Kidney (tissue), 14 donors: ENCODE data around the gene SOCS3. TPM values are rescaled to one million over a fixed set of nuclear protein-coding genes. Genes with fewer than 3 reads are reported as not detected.

Experiments
- DNase-seq, 5 donors: peaks; one replicate each; pipeline ENCODE4 v3.0.0-alpha.2; 2013 to 2020
- FAIRE-seq: peaks from 2 replicates; lab custom pipeline; 2012; peaks lifted over from hg19 to GRCh38; lab: Jason Lieb, UNC
- H3K27ac ChIP-seq, 2 donors: one replicate each; pipeline ENCODE4 v1.7.0; 2013; ENCODE audit warnings: low read depth in 2 of 2, low read length in 2 of 2, inconsistent platforms in 1 of 2
- H3K27me3 ChIP-seq: one replicate; pipeline ENCODE4 v1.7.1; 2013; ENCODE audit warnings: low read length, inconsistent platforms; ENCODE audit not compliant: control insufficient read depth, insufficient read depth
- H3K36me3 ChIP-seq, 3 donors: one replicate each; pipeline versions ENCODE4 v1.7.0 to v1.7.1; 2013; ENCODE audit warnings: low read length in 3 of 3, control low read depth in 1 of 3, inconsistent platforms in 1 of 3; ENCODE audit not compliant: insufficient read depth in 3 of 3, control insufficient read depth in 2 of 3
- H3K4me1 ChIP-seq, 3 donors: one replicate each; pipeline versions ENCODE4 v1.7.0 to v1.7.1; 2013; ENCODE audit warnings: low read length in 3 of 3, inconsistent platforms in 1 of 3, low read depth in 1 of 3; ENCODE audit not compliant: control insufficient read depth in 2 of 3, insufficient read depth in 2 of 3
- H3K4me3 ChIP-seq, 3 donors: one replicate each; pipeline versions ENCODE4 v1.7.0 to v1.8.1; 2013; ENCODE audit warnings: low read length in 3 of 3, control low read depth in 1 of 3, inconsistent platforms in 1 of 3
- H3K9ac ChIP-seq, 3 donors: one replicate each; pipeline versions ENCODE4 v1.7.0 to v1.7.1; 2013; ENCODE audit warnings: low read length in 3 of 3, control low read depth in 1 of 3, inconsistent platforms in 1 of 3
- H3K9me3 ChIP-seq, 3 donors: one replicate each; pipeline versions ENCODE4 v1.7.0 to v1.7.1; 2013; ENCODE audit warnings: low read length in 3 of 3, control low read depth in 1 of 3, inconsistent platforms in 1 of 3; ENCODE audit not compliant: control insufficient read depth in 2 of 3, insufficient read depth in 1 of 3
- intact Hi-C: fragments of 100-400 bp; cut with DNase I; formaldehyde crosslinking; loops from one replicate; pipeline ENCODE4 v1.11.1; 2022
- polyA plus RNA-seq: library from polyadenylated mRNA; stranded (reverse); fragments of 350-450 nt; fragmentation: Illumina TruSeq; extraction: RNeasy Lipid Tissue Mini Kit (QIAGEN cat#74804); gene quantifications from one replicate; pipeline ENCODE4 v1.2.3, GENCODE V29; 2014; ENCODE audit warnings: low read depth, low replicate concordance; ENCODE audit not compliant: insufficient read depth
- total RNA-seq: library from RNA; stranded (reverse); fragmentation: NEBNext Ultra II Directional; extraction: Animal tissue kit (Norgen Biotek cat#: 25700); gene quantifications from one replicate; pipeline ENCODE4 v1.2.1, GENCODE V29; 2021
- TF ChIP-seq, protein P1 (sequence below): IDR thresholded peaks from 3 replicates; pipeline ENCODE4 v1.5.1; 2012; ENCODE audit warnings: mild to moderate bottlenecking, moderate library complexity, borderline replicate concordance; ENCODE audit not compliant: insufficient read depth; ENCODE audit errors: extremely low read depth
- donor health status: control.
- donor health status: control.
- donor health status: control.
- donor health status: control.
- donor health status: control.
- donor health status: DM: yes; HTN: yes; CAD: no.
- donor health status: Normal renal cell carcinoma (clear cell type).

The SOCS3 gene
- total and polyA plus RNA-seq, 2 donors from 2014 or later, result 31.2 to 110 TPM

DNA sequence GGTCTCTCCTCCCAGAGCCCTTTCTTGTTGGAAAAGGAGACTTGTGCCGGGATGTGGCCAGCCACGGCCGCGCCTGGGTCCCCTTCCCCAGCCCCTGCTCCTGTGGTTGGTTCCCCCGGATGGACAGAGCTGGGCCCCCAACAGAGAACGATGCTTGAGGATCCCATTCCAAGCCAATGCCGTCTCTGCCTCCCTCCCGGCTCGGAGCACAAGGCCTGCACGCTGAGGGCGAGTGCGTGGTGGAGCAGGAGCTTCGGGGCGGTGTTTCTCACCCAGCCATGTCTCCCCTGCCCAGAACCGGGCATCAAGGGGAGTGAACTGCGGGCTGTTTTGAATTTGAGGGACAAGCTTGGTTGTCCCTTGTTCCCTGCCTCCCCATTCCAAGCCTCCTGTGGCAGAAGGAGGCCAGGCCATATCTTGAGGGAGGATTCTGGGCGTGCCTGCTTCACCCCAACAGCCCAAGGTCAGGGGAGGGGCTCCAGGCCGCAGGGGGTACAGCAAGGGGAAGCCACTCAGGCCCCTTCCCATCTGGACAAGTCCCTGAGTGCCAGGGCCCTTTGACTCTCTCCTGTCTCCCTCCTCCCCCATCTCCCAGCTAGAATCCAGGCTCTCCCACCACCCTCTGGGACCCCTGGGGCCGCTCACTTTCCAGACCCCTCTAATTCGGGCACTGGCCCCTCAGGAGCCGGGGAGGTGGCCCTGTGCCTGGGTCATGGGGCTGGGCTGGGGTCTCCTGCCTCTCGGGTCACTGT, 43.6 kb downstream of the SOCS3 start:
- Histone ChIP-seq H3K36me3 (no peaks in the 10 kb centered on the region), H3K27me3 (no peaks in the 10 kb centered on the region), H3K4me3 (no peak overlapping the region), H3K27ac (peak overlapping the region; percentile 85 to 93), H3K9me3 (no peaks in the 10 kb centered on the region), H3K4me1 (peaks cover 5 to 23% (median 16%) of the 10 kb centered on the region in 3 donors), H3K9ac (peak overlapping the region in 2 of 3 donors; percentile 12 to 60)
- intact Hi-C loops, result no loop called here
- TF ChIP-seq, protein P1, sequence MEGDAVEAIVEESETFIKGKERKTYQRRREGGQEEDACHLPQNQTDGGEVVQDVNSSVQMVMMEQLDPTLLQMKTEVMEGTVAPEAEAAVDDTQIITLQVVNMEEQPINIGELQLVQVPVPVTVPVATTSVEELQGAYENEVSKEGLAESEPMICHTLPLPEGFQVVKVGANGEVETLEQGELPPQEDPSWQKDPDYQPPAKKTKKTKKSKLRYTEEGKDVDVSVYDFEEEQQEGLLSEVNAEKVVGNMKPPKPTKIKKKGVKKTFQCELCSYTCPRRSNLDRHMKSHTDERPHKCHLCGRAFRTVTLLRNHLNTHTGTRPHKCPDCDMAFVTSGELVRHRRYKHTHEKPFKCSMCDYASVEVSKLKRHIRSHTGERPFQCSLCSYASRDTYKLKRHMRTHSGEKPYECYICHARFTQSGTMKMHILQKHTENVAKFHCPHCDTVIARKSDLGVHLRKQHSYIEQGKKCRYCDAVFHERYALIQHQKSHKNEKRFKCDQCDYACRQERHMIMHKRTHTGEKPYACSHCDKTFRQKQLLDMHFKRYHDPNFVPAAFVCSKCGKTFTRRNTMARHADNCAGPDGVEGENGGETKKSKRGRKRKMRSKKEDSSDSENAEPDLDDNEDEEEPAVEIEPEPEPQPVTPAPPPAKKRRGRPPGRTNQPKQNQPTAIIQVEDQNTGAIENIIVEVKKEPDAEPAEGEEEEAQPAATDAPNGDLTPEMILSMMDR, result no peak
- DNase-seq (peak in 2 of 5 donors; percentile 23 to 24), FAIRE-seq (no peak)

DNA sequence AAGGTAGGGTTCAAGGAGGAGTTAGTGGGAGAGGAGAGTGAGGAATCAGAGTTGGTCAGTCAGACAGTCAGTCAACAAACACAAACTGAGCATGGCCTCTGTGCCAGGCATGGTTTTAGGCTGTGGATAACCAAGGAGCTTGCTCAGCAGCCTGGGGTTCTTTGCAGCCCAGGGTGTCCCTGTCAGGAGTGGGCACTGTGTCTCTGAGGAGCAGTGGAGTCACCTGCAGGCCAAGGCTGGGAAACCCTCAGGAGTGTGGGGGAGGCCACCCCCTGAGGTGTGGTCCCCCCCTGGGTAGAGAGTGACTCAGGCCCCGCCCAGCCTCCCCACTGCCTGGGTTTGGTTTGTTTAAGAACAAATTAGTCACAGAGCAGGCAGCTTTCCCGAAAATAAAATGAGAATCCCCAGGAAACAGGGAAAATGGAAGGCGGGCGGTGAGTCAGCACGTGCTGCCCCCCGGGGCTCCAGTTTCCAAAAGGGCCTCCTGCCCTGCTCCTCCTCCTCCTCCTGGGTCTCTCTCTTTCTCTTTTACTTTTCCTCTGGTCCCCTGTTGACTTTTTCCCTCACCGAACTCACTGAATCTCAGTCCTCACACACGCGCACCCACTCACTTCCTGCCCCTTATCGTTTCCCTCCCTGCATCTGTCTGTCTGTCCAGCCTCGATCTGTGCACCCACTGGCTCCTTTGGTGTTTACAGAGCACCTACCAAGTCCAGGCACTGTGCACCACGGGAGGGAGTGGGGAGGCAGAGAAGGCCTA, 44.3 kb downstream of the SOCS3 start:
- TF ChIP-seq, protein P1, result no peak
- Histone ChIP-seq H3K36me3 (no peaks in the 10 kb centered on the region), H3K9me3 (no peaks in the 10 kb centered on the region), H3K9ac (peak overlapping the region in 1 of 3 donors; percentile 41), H3K27me3 (no peaks in the 10 kb centered on the region), H3K4me1 (peaks cover 5 to 23% (median 16%) of the 10 kb centered on the region in 3 donors), H3K27ac (peak overlapping the region; percentile 85 to 93), H3K4me3 (no peak overlapping the region)
- intact Hi-C loops, result no loop called here
- DNase-seq (peak in 2 of 5 donors; percentile 53 to 97), FAIRE-seq (no peak)

DNA sequence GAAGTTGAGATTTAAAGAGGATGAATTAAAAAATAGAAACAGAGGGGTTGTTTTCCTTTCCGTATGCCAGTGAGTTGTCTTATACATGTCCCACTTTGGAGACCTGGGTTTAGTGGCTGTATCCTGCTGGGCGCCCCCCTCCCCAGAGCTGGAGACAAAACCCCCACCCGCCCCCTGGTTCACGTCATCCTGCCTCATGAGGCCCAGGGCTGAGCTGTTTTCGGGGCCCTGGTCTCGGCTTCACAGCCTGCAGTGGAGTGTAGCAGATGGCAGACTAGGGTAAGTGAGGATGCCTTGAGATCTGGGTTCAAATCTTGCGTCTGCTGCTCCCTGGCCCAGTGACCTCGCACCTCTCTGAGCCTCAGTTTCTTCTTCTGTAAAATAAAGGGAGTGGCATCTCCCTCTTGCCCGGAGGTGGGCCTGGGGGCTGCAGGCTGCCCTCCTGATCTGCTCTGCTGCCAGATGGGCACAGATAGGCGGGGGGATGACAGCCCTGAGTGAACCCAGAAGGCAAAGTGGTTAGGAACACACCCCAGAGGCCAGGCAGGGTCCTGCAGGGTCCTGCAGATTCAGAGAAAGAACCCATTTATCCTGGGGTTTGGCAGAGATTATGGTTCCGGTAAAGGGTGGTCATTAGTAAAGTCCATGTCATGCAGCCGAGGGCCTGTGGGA, 45.1 kb downstream of the SOCS3 start:
- H3K9ac ChIP-seq, result peak overlapping the region in 1 of 3 donors; percentile 36
- intact Hi-C loops, result no loop called here
- no peaks in the 10 kb centered on the region for H3K27me3 ChIP-seq
- no peaks in the 10 kb centered on the region for H3K36me3 ChIP-seq
- peak in 1 of 5 donors; percentile 76 for DNase-seq
- TF ChIP-seq, protein P1, result no peak
- H3K9me3 ChIP-seq, result no peaks in the 10 kb centered on the region
- H3K27ac ChIP-seq, result peak overlapping the region; percentile 65 to 93
- peaks cover 5 to 23% (median 16%) of the 10 kb centered on the region in 3 donors for H3K4me1 ChIP-seq
- peak overlapping the region in 1 of 3 donors; percentile 41 for H3K4me3 ChIP-seq
- no peak for FAIRE-seq
